GM12864 (cell line): ENCODE measurements around the gene CD109.

Experiments
- DNase-seq: peaks from one replicate; pipeline ENCODE4 v3.0.0-alpha.2; 2011; ENCODE audit warnings: low read depth
- H3K4me3 ChIP-seq: 2 replicates; pipeline ENCODE4 v1.5.1; 2011; ENCODE audit warnings: mild to moderate bottlenecking, low read depth, low read length, control low read depth
- TF ChIP-seq, protein P1 (sequence below): IDR thresholded peaks from 2 replicates; pipeline ENCODE4 v1.5.1; 2011; ENCODE audit warnings: low read depth, mild to moderate bottlenecking, moderate library complexity, low read length, control low read depth, inconsistent platforms; ENCODE audit errors: missing control alignments

CD109 gene

DNA sequence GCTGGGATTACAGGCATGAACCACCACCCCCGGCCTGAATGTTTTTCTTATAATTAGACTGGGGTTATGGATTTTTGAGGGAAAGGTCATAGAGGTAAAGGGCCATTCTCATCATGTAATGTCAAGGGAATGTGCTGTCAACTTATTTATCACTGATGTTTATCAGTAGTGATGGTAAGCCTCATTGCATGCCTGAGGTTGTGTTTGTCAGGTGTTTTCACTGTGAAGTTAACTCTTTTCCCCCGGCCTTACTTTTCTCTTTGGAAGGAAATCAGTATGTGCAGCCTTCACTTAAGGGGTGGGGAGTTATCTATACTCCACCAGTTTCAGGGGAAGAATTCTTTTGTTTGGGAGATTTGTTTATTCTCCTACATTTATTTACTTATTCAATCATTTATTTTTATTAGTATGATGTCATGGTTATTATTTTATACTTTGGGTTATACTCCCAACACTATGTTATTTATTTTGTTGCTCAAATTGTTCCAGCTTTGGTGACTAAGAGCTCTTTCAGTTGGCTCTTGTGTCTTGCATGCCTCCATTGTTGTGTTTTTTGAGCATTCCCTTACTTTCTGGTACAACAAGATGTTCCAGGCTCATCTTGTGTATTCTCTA, 39.4 kb upstream of the CD109 start:
- DNase-seq = no peak
- TF ChIP-seq, protein P1, sequence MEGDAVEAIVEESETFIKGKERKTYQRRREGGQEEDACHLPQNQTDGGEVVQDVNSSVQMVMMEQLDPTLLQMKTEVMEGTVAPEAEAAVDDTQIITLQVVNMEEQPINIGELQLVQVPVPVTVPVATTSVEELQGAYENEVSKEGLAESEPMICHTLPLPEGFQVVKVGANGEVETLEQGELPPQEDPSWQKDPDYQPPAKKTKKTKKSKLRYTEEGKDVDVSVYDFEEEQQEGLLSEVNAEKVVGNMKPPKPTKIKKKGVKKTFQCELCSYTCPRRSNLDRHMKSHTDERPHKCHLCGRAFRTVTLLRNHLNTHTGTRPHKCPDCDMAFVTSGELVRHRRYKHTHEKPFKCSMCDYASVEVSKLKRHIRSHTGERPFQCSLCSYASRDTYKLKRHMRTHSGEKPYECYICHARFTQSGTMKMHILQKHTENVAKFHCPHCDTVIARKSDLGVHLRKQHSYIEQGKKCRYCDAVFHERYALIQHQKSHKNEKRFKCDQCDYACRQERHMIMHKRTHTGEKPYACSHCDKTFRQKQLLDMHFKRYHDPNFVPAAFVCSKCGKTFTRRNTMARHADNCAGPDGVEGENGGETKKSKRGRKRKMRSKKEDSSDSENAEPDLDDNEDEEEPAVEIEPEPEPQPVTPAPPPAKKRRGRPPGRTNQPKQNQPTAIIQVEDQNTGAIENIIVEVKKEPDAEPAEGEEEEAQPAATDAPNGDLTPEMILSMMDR = no peak
- H3K4me3 ChIP-seq = no peak overlapping the region

DNA sequence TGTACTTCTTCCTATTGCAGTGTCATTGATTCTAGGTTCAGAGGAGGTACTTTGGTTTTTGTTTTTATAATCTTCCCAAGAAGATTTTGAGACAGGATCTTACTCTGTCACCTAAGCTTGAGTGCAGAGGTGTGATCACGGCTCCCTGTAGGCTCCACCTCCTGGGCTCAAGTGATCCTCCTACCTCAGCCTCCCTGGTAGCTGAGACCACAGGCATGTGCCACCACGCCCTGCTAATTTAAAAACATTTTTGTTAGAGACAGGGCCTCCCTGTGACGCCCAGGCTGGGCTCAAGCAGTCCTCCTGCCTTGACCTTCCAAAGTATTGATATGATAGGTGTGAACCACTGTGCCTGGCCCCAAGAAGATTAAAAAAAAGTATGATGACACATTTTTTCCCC, 38.8 kb upstream of the CD109 start:
- no peak for DNase-seq
- H3K4me3 ChIP-seq = no peak overlapping the region
- TF ChIP-seq, protein P1 = no peak

DNA sequence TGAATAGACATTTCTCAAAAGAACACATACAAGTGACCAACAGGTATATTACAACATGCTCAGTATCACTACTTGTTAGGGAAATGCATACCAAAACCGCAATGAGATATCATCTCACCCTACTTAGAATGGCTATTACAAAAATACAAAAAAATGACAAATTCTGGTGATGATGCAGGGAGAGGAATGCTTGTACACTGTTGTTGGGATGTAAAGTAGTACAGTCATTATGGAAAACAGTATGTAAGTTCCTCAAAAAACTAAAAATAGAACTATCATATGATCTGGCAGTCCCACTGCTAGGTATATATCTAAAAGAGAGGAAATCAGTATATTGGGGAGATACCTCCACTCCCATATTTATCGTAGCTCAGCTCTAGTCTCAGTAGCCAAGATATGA, 31.3 kb upstream of the CD109 start:
- DNase-seq = no peak

DNA sequence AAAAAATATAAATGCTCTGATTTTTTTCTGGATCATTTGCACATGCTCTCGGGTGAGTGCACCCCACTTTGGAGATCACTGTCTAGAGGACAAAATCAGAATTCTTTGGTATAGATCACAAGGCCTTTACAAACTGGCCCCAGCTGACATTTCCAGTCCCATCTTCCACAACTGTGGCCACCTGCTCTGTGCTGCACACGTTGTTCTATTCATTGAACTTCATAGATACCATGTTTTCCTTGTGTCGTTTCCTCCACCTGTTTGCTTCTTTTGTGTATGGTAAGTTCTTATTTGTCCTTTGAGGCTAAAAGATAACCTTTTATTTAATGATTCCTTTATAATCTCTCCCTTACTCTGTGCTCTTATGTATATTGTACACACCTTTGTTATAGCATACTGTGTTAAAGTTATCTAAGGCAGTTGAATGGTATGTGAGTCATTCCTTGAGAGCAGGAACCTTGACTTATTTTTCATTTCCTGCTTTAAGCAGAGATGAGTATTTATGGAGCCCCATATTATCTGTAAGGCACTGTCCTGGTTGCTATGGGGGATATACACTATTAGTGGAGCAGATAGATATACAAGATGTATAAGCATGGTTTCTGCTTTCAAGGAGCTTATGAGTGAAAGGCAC, 30.2 kb upstream of the CD109 start:
- DNase-seq = no peak
- TF ChIP-seq, protein P1 = no peak

More for the DNA sequence above, 31.3 kb upstream of the CD109 start:
- H3K4me3 ChIP-seq = no peak overlapping the region
- TF ChIP-seq, protein P1 = no peak

DNA sequence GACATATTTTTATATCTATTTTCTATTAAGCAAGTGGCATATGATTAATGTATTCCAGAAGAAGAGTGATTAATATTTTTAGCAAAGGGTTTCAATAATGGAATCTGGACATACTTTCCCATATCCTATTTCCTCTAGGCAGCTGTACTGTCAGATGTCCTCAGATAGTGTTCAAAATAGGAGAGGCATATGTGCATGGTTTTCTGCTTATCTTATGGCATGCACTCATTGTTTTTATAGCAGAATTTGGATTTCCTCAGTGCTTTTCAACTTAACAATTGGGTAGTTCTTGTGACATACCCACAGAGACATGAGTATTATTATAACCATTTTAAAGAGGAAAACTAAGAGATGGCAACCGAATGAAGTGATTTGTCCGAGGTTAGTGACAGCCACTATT, 29.6 kb upstream of the CD109 start:
- no peak for DNase-seq
- TF ChIP-seq, protein P1 = no peak
- H3K4me3 ChIP-seq = no peak overlapping the region

More for the DNA sequence above, 30.2 kb upstream of the CD109 start:
- H3K4me3 ChIP-seq = no peak overlapping the region

DNA sequence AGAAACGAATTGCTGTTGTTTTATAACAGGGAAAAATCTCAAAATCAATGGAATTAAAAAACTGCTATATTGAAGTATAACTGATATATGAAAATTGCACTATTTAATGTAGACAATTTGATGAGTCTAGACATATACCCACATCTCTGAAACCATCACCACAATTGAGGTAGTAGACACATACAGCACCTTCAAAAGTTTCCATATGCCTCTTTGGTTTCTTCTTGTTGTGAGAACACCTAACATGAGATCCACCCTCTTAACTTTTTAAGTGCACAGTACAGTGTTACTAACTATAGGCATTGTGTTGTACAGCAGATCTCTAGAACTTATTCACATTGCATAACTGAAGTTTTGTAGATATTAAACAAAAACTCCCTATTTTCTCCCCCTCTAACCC, 28.2 kb upstream of the CD109 start:
- no peak for DNase-seq
- H3K4me3 ChIP-seq = no peak overlapping the region
- TF ChIP-seq, protein P1 = no peak

DNA sequence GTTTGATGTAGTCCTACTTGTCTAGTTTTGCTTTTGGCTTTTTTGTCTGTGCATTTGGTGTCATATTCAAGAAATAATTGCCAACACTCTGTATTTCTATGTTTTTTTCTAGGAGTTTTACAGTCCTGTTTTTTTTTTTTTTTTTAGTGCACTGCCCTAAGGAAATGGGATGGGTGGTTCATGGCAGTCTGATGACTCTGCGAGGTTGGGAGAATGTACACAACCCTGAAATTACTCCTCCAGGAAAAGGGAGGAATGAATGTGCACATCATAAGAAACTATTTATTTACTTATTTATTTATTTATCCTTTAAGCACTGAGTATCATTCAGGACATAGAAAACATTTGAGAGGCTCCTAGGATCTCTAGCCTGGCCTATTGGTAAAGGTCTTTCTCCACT, 27.0 kb upstream of the CD109 start:
- TF ChIP-seq, protein P1 = no peak
- no peak for DNase-seq
- H3K4me3 ChIP-seq = no peak overlapping the region
